Activated CD4-positive, alpha-beta T cell treated with anti-CD3 and anti-CD28 coated beads, Interleukin-10, Interleukin-2, amounts not matched to agents 100 ng/mL and 50 ng/mL, durations not matched to agents 16 hours and 8 hours (primary cell): ENCODE results near the gene HS6ST3.
"Not testable (repeated sequence)": the region's sequence is repeated elsewhere in the genome, so short reads cannot be mapped to it uniquely, and the experiment has no call there.

Experiments
- DNase-seq: peaks from one replicate; pipeline ENCODE4 v3.0.0-alpha.2; 2020

The HS6ST3 gene

DNA sequence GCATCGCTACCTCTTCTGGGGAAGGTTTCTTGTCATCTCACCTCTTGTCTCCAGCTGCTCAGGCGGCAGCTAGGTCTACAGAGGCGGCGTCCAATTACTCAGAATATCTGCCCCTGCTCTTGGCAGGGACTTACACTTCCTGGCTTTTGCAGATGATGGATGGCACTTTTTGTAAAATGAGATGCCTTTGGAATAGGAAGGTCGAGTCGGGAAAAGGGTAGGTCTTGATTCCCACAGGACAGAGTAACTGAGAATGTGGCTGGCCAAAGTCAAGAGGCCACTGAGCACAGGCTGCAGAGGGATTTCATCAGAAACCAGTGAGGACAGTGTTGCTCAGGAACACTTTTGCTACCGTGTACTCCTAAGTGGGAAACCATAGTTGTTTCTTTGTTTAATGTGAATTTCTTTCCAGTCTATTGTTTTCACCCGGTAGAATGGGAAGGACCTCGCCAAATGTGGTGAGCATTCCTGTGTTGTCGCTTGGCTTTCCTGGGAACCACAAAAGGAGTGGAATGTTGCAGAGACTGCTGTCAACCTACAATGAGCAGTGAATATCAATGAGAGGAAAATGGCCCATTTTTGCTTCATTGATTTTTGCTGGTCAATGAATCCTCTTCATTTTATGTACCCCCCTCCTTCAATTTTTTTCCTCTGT is 383.7 kb downstream of the HS6ST3 start:
- no peak for DNase-seq

DNA sequence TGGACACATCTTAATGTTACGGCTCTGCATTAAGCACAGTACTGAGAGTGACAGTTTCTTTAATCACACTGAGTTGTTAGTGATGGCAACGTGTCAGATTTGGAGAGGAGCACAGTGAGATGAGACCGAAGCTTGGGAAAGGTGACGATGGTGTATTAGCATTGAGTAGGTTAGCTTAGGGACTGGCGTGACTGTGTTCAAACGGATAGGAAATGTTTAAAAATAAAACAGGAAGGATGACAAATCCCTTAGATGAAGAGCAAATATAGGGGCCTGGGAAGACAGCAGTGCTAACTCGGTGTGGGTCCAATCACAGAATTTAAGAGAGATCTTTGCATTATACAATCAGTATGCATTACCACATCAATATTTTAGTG is 384.3 kb downstream of the HS6ST3 start:
- DNase-seq: no peak

DNA sequence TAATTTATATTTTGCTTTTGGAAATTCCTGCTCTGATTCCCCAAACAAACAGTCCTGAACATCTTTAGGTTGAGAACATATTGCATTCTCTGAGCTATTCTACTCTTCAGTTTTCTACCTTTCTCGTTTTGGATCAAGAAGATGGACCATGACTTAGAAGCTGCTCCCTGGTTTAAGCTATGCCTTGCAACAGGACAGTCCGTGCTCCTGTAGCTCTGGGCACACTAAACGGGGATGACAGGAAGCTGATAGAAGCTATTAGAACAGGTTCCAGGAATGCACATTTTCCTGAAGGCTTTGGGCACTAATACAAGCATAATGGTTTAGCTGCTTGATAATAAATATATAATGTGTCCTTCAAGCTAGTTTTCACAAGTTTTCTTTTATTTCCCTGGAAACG is 385.2 kb downstream of the HS6ST3 start:
- no peak for DNase-seq

DNA sequence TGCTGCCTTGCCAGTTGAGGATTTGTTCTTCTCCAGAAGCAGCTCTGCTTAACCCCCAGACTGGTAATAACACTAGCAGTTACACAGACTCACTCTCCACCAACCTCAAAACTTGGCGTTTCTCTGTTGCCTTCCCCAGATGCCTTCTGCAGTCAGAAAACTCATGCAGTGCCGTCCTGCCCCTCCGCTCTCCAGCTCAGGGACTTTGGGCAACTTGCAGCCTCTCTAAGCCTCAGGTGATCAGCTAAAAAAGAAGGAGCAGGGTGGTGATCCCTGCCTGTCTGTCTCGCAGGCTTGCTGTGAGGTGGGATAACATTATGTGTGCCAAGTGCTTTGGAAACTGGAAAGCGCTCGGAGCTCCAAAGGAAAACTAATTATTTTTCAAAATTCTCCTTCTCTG is 391.6 kb downstream of the HS6ST3 start:
- no peak for DNase-seq

DNA sequence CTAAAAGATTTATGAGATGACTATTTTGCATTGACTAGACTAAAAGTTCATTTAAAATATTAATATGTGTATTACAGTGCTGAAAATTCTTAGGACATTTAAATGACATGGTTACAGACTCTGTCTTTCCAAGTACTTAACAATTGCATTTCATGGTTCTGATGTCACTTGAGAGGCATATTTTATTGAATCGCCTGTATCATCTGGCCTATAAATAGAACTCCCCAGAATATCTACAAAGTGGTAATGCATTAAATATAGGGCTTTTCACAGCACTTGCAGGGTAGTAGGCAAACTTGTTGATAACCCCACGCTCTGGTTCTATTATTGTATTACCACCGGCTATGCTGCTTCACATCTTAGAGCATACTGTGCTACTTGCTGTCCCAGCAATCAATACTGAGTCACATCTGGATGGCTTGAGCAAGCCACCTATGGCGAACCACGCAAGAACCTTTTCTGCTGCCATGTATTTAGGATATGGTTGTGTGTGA is 400.6 kb downstream of the HS6ST3 start:
- no peak for DNase-seq

DNA sequence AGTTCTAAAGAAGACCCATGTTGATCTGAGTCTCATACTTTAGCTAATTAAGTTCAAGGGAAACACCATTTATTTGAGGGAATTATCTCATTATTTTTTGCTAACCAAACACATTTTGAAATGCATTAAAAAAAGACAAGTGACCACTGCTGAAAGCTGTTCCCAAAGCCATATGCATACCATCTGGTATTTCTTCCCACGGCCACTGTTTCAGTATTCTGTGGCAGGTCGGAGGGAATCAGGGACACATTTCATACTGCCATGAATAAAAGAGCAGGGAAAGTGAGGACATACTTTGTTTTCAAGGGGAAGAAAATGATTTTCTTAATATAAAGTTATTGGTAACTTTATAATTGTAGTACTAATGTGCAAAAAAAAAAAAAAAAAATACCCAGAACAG is 401.2 kb downstream of the HS6ST3 start:
- DNase-seq: no peak

DNA sequence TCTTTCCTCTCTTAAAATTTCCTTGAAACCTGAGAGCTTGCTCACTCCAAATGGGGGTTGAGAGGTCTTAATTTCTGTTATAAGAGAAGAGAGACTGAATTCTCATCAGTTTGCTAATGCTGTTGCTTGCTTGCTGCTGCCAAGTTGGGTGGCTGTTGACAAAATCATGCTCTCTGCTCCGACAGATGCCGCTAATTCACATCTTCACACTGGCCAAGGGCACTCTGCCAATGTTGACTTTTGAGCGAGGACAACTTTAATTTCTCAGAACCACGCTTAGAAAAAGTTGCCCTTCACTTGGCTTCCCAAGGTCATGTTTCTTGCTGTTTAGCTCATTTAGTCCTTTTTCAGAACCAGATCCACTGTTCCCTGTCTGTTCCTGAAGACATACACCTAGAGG is 402.9 kb downstream of the HS6ST3 start:
- no peak for DNase-seq

DNA sequence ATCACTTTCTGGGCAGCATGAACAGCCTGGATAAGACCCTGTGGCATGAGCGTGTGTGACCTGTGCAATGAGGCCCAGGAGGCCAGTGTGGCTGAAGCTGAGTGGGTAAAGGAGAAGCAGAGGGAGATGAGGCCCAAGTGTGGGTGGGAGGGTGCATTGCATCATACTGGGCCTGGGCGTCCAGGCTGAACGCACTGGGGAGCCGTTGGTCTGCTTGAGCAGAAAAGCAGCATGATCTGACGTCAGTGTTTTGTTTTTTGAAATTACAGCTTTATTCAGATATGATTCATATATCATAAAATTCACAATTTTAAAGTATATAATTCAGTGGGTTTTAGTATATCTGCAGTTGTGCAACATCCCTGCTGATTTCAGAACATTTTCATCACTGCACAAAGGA is 409.7 kb downstream of the HS6ST3 start:
- no peak for DNase-seq

DNA sequence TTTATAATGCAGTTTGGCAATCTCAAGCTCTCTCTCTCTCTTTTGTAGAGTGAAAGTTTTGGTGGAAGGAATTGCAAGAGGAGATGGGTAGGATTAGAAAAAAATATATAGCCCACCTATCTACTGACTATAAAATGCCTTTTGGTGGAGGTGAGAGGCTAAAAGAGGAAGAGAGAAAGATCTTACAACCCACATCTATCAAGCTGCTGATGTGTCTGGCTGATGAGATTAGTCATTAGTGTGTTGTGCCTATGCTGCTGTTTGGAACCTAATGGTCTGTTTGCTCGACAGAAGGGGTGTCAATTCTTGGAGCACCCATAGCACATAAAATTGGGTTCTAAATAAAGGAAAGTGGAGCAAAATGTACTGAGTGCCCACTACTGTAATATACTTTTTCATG is 411.0 kb downstream of the HS6ST3 start:
- no peak for DNase-seq

DNA sequence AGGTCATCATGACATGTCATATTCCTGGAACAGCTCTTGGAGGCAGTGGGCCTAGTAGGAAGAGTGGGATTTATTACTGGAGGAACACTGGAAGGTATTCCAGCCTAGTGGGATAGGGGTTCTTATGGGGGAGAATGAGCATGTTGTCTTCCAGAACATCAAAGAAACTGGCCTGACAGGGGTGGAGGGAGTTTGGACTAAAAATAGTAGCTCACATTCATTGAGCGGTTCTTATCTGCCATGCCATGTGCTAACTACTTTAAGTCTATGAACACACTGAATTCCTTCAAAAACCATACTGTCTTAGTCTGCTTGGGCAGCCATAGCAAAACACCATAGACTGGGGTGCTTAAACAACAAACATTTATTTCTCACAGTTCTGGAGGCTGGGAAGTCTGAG is 413.6 kb downstream of the HS6ST3 start:
- DNase-seq: no peak

DNA sequence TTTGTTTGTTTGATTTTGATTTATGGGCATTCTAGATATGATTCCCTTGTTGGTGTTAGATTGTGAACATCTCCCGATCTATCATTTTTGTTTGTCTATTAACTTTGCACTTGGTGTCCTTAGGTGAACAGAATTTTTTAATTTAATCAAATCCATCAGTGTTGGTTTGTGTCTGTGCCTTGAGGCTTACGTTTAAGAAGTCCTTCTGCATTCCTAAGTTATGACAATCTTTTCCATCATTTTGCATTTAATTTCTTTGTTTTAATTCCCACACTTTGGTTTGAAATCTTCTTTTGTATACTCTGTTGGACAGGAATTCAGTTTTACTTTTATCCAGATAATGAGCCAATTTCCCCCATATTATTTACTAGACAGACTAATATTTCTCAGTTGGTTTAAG is 421.7 kb downstream of the HS6ST3 start:
- no peak for DNase-seq

DNA sequence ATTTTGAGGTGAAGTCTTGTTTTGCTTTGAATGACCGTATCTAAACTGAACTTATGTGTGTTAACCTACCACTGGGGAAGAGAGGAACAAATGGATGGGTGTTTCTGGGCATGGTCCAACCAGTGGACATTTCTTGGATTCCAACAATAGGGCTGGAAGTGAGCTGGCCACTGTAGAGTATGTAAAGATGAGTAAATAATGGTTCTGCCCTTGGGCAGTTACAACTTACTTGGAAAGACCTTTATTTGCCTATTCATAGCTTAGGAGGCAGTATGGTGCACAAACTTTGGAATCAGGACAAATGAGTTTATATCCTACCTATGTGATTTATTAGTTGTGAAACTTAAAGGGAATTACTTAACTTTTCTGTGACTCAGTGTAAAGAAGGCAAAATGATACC is 429.5 kb downstream of the HS6ST3 start:
- DNase-seq: no peak

DNA sequence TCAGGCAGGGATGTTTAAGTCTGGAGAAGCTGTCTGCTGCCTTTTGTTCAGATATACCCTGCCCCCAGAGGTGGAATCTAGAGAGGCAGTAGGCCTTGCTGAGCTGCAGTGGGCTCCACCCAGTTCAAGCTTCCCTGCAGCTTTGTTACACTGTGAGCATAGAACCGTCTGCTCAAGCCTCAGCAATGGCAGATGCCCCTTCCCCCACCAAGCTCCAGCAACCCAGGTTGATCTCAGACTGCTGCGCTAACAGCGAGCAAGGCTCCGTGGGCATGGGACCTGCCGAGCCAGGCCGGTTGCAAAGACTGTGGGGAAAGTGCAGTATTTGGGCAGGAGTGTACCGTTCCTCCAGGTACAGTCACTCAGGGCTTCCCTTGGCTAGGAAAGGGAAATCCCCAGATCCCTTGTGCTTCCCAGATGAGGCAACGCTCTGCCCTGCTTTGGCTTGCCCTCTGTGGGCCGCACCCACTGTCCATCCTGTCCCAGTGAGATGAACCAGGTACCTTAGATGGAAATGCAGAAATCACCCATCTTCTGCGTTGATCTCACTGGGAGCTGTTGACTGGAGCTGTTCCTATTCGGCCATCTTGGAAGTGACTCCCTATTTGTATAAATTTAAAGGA is 434.6 kb downstream of the HS6ST3 start:
- not testable (repeated sequence) for DNase-seq

DNA sequence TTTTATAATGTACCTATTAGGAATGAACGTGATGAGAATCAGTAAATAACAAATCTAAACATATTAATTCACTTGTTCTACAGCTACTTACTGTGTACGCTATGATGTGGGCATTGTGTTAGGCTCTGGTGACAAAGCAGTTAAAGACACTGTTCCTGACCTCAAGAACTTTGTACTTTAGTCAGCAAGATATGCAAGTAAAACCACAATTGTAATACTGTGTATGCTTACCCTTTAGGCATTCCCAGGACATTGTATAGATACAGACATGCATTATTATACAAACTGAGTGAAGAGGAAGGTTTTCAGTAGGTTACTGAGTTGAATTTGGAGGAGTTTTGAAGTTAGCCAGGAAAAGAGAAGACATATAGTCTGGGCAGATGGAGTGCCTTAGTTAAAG is 435.8 kb downstream of the HS6ST3 start:
- DNase-seq: no peak

DNA sequence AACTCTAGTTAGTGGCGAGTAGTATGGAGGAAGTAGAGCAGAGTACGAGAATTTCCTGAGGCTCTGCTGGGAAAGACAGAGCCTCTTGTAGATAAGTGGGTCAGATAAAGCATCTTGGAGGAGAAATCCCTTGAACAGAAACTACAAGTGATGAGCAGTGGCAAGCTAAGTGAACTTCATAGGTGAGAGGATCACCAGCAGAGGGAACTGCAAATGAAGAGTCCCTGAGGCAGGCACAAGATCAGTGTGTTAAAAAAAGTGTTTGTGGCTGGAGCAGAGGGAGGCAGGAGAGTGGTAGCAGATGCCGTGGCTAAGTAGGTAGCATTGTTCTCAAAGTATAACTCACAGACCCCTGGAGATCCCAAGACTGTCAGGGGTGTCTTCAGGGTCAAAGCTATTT is 437.6 kb downstream of the HS6ST3 start:
- DNase-seq: no peak

DNA sequence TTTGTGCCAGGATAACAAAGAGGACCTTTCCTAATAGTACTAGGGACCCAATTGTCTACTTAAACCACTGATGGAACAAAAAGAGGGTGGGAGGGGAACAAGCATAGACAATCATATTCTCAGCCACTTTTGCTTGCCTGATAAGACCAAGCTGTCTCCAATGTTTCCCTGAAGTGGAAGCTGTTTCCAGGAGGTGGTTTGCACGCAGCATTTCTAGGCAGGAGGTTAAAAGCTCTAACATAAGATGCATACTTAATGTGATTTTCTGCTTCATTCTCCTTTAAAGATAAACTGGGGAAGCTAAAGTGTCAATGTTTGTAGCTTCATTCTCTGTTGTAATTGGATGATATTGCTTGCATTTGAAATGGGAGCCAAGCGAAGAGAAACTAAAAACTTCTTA is 442.9 kb downstream of the HS6ST3 start:
- no peak for DNase-seq

DNA sequence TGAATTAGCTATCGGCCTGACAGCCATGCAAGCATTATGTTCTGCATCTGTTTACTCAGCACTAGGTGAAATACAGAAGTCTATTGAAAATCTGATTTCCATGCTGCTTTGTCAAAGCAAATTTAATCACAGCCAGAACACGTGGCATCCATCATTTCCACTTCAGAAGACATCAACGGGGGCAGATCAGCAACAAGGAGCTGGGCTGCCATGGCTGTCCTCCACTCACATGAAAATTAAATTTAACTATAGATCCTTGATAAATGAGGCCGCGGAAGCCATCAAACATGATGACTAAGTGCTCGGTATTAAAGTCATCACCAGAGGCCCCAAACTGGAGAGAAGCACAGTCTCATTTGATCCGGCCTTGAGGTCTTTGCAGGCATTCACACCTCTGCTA is 443.5 kb downstream of the HS6ST3 start:
- DNase-seq: no peak

DNA sequence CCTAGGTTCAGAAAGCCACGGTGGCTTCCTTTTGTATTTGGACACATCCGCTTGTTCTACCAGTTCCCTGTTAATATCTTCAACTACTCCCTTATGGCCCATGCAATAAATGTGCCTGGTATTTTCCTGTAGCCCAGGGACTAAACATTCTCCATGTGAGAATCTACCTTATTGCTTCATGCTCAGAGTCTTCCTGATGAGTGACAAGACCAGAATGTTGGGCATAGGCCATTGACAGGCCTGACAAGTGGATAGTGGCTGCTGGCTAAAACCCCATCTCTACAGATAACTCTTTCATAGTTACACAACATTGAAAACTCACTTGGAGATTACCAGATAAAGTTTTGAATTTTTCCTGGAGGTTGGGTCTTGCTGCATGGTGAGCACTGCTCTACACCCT is 449.9 kb downstream of the HS6ST3 start:
- no peak for DNase-seq

DNA sequence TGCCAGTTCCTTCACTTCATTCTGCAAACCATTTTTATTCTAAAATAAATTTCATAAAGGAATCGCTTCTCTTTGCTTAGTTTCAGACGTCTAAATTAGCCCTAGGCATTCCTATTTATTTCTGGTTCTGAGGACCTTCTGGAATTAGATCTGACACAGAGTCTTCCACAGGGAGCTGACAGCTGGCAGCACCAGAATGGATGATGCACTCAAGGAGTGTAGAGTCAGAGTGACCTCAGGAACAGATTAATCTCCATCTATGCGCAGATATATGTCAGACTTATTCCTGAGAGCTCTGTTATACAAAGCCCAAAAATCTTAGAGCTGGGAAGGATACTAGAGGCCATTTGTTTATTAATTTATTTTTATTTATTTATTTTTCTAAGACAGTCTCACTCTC is 450.8 kb downstream of the HS6ST3 start:
- DNase-seq: no peak

DNA sequence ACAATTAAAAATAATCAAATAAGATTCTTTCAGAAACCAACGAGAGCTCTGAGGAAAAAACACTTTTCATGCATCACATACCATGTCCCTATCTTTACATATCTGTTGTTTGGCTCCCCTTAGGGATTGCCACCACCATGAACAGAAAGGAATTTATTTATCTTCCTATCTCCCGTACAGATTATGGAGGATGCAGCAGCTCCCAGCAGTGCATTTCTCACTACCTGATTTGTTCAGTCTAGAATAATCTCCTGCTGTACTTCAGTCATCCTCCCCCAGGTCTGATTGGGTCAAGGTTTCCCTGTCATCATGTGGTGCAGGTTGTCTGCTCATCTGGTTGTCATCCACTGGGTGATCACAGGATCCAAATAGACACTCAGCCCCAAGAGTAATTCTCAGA is 453.1 kb downstream of the HS6ST3 start:
- DNase-seq: no peak

DNA sequence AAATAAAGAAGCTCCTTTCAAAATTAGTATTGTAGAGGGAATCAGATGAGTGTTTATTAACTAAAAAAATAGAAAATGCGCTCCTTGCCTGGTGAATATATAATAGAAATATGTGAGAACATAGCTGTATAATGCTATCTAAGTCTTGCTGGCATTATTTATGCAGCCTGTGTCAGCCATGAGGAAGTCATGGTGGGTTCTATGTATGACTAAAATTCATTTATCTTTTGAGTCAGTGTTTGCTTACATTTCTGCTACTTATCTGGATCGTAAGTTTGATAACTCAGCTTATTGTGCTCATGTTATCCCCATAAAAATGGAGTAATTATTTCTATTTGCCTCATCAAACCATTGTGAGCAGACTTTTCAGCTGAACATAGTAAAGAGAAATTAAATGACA is 455.1 kb downstream of the HS6ST3 start:
- DNase-seq: no peak

DNA sequence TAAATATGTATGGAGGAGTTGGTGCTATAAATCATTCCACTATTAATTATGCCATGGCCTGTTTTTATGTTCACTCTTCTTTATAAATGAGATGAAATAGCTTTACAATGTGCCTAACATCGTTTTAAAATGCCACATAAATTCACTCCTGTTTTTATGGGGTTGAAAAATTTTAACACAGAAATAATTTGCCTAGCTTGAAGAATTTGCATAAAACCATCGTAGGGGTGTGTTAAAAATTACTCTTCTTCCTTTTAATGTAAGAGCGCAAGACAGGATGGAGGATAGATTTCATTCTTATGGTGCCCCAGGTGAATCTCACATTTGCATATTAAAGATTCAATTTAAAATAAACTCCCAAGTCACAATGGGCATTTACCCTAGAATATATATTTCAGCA is 456.6 kb downstream of the HS6ST3 start:
- DNase-seq: no peak

DNA sequence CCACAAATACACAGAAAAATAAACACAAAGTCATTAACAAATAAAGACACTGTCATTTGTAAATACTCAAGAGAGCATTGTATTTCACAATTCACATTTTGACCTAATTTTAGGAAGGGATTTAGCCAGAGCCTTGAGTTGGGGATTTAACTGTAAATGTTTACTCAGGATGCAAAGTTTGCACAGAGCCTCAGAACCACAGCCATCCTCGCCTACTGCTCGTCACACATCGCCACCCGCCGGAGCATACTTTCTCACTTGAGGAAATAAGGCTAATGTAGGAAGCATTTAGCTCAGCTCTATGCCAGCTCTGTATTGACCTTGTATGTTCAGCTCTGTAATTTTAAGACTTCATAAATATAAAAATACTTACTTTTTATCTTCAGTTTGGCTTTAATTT is 461.6 kb downstream of the HS6ST3 start:
- DNase-seq: no peak

DNA sequence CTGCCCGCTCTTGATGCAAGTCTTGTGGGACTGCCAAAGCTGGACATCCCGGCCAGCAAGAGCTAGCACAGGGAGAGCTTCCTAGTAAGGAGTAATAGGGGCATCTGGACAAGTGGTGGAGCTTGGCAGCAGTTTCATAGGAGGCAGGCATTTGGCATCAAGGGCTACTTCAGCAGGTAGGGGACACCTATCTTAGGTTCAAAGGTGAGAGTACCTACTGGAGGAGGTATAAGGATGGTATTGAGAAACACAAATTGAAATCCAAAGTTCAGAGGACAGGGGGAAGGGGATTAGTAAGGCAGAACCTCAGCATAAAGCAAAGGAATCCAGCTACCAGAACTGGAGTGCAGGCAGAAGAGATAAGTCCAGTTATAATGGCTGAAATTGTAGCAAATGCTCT is 462.7 kb downstream of the HS6ST3 start:
- no peak for DNase-seq

DNA sequence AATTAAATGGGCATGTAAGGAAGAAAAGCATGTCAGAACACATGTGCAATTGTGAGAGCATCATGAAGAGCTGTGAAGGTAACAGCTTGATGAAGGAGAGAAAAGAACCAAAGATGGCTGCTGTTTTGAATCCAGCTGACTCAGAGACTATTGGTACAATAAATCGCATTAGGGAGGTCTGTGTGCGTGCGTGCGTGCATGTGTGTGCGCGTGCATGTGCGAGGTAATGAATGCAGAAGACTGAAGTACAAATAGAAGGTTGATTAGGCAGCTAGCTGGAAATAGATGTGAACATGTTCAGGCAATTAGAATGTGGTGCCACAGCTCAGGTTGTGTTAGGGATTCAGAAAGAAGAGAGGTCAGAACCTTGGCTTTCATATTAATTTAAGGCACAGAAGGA is 463.9 kb downstream of the HS6ST3 start:
- DNase-seq: no peak
